ENCODE results near the gene C12orf76.

Gene C12orf76

GRCh38 chr12:110037315-110037714 is 11.0 kb downstream of the C12orf76 start:
- Histone ChIP-seq H3K27me3 (ENCODE audit: control insufficient read depth, insufficient read depth, low read length) (no peaks in the 10 kb centered on the region), H3K4me3 (ENCODE audit: low read length) (no peak overlapping the region), H3K36me3 (ENCODE audit: control insufficient read depth, insufficient read depth, low read length) (peaks cover 6% of the 10 kb centered on the region)

GRCh38 chr12:110035534-110036104 is 12.7 kb downstream of the C12orf76 start:
- Histone ChIP-seq H3K4me3 (ENCODE audit: low read length) (no peak overlapping the region), H3K4me1 (ENCODE audit: control insufficient read depth, insufficient read depth, low read length) (peaks cover 14% of the 10 kb centered on the region), H3K9me3 (ENCODE audit: control insufficient read depth, low read length) (no peaks in the 10 kb centered on the region), H3K36me3 (ENCODE audit: control insufficient read depth, insufficient read depth, low read length) (peaks cover 6% of the 10 kb centered on the region), H3K9ac (ENCODE audit: low read length) (no peak overlapping the region), H3K27me3 (ENCODE audit: control insufficient read depth, insufficient read depth, low read length) (no peaks in the 10 kb centered on the region)

More at GRCh38 chr12:110037315-110037714, 11.0 kb downstream of the C12orf76 start:
- Histone ChIP-seq H3K4me1 (ENCODE audit: control insufficient read depth, insufficient read depth, low read length) (peaks cover 14% of the 10 kb centered on the region), H3K9me3 (ENCODE audit: control insufficient read depth, low read length) (no peaks in the 10 kb centered on the region), H3K9ac (ENCODE audit: low read length) (no peak overlapping the region)

GRCh38 chr12:110033888-110034287 is 14.4 kb downstream of the C12orf76 start:
- H3K4me1 ChIP-seq (ENCODE audit: control insufficient read depth, insufficient read depth, low read length), result peaks cover 4% of the 10 kb centered on the region
- no peaks in the 10 kb centered on the region for H3K9me3 ChIP-seq (ENCODE audit: control insufficient read depth, low read length)
- H3K4me3 ChIP-seq (ENCODE audit: low read length), result no peak overlapping the region
- no peak overlapping the region for H3K9ac ChIP-seq (ENCODE audit: low read length)
- H3K27me3 ChIP-seq (ENCODE audit: control insufficient read depth, insufficient read depth, low read length), result no peaks in the 10 kb centered on the region
- H3K36me3 ChIP-seq (ENCODE audit: control insufficient read depth, insufficient read depth, low read length), result peaks cover 6% of the 10 kb centered on the region

GRCh38 chr12:110029290-110029815 is 19.0 kb downstream of the C12orf76 start:
- no peak overlapping the region for H3K9ac ChIP-seq (ENCODE audit: low read length)
- no peaks in the 10 kb centered on the region for H3K9me3 ChIP-seq (ENCODE audit: control insufficient read depth, low read length)
- no peaks in the 10 kb centered on the region for H3K27me3 ChIP-seq (ENCODE audit: control insufficient read depth, insufficient read depth, low read length)
- no peaks in the 10 kb centered on the region for H3K4me1 ChIP-seq (ENCODE audit: control insufficient read depth, insufficient read depth, low read length)
- no peak overlapping the region for H3K4me3 ChIP-seq (ENCODE audit: low read length)
- peaks cover 19% of the 10 kb centered on the region for H3K36me3 ChIP-seq (ENCODE audit: control insufficient read depth, insufficient read depth, low read length)

- Histone ChIP-seq H3K27me3 (ENCODE audit: control insufficient read depth, insufficient read depth, low read length) (no peaks in the 10 kb centered on the region), H3K9me3 (ENCODE audit: control insufficient read depth, low read length) (no peaks in the 10 kb centered on the region), H3K4me3 (ENCODE audit: low read length) (no peak overlapping the region), H3K9ac (ENCODE audit: low read length) (no peak overlapping the region), H3K36me3 (ENCODE audit: control insufficient read depth, insufficient read depth, low read length) (peaks cover 21% of the 10 kb centered on the region), H3K4me1 (ENCODE audit: control insufficient read depth, insufficient read depth, low read length) (no peaks in the 10 kb centered on the region)
These were observed 20.0 kb downstream of the C12orf76 start for GRCh38 chr12:110028323-110028722.

GRCh38 chr12:110024051-110024450 is 24.3 kb downstream of the C12orf76 start:
- Histone ChIP-seq H3K4me1 (ENCODE audit: control insufficient read depth, insufficient read depth, low read length) (no peaks in the 10 kb centered on the region), H3K4me3 (ENCODE audit: low read length) (no peak overlapping the region), H3K36me3 (ENCODE audit: control insufficient read depth, insufficient read depth, low read length) (peaks cover 21% of the 10 kb centered on the region), H3K9me3 (ENCODE audit: control insufficient read depth, low read length) (no peaks in the 10 kb centered on the region), H3K27me3 (ENCODE audit: control insufficient read depth, insufficient read depth, low read length) (no peaks in the 10 kb centered on the region), H3K9ac (ENCODE audit: low read length) (no peak overlapping the region)

- H3K9me3 ChIP-seq (ENCODE audit: control insufficient read depth, low read length), result no peaks in the 10 kb centered on the region
- no peak overlapping the region for H3K9ac ChIP-seq (ENCODE audit: low read length)
- H3K36me3 ChIP-seq (ENCODE audit: control insufficient read depth, insufficient read depth, low read length), result peaks cover 20% of the 10 kb centered on the region
- H3K27me3 ChIP-seq (ENCODE audit: control insufficient read depth, insufficient read depth, low read length), result no peaks in the 10 kb centered on the region
- no peaks in the 10 kb centered on the region for H3K4me1 ChIP-seq (ENCODE audit: control insufficient read depth, insufficient read depth, low read length)
- no peak overlapping the region for H3K4me3 ChIP-seq (ENCODE audit: low read length)
These were observed 25.0 kb downstream of the C12orf76 start for GRCh38 chr12:110023059-110023980.

- peaks cover 5% of the 10 kb centered on the region for H3K36me3 ChIP-seq (ENCODE audit: control insufficient read depth, insufficient read depth, low read length)
- no peaks in the 10 kb centered on the region for H3K4me1 ChIP-seq (ENCODE audit: control insufficient read depth, insufficient read depth, low read length)
- no peak overlapping the region for H3K9ac ChIP-seq (ENCODE audit: low read length)
- H3K9me3 ChIP-seq (ENCODE audit: control insufficient read depth, low read length), result no peaks in the 10 kb centered on the region
- H3K4me3 ChIP-seq (ENCODE audit: low read length), result no peak overlapping the region
- H3K27me3 ChIP-seq (ENCODE audit: control insufficient read depth, insufficient read depth, low read length), result no peaks in the 10 kb centered on the region
These were observed 27.4 kb downstream of the C12orf76 start for GRCh38 chr12:110020956-110021355.

- Histone ChIP-seq H3K4me1 (ENCODE audit: control insufficient read depth, insufficient read depth, low read length) (no peaks in the 10 kb centered on the region), H3K9me3 (ENCODE audit: control insufficient read depth, low read length) (no peaks in the 10 kb centered on the region), H3K36me3 (ENCODE audit: control insufficient read depth, insufficient read depth, low read length) (no peaks in the 10 kb centered on the region)
These were observed 33.2 kb downstream of the C12orf76 start for GRCh38 chr12:110015132-110015531.

GRCh38 chr12:110012659-110013058 is 35.7 kb downstream of the C12orf76 start:
- Histone ChIP-seq H3K9me3 (ENCODE audit: control insufficient read depth, low read length) (no peaks in the 10 kb centered on the region), H3K36me3 (ENCODE audit: control insufficient read depth, insufficient read depth, low read length) (no peaks in the 10 kb centered on the region), H3K9ac (ENCODE audit: low read length) (no peak overlapping the region), H3K27me3 (ENCODE audit: control insufficient read depth, insufficient read depth, low read length) (no peaks in the 10 kb centered on the region), H3K4me3 (ENCODE audit: low read length) (no peak overlapping the region), H3K4me1 (ENCODE audit: control insufficient read depth, insufficient read depth, low read length) (no peaks in the 10 kb centered on the region)

More at GRCh38 chr12:110015132-110015531, 33.2 kb downstream of the C12orf76 start:
- no peak overlapping the region for H3K9ac ChIP-seq (ENCODE audit: low read length)
- H3K4me3 ChIP-seq (ENCODE audit: low read length), result no peak overlapping the region
- no peaks in the 10 kb centered on the region for H3K27me3 ChIP-seq (ENCODE audit: control insufficient read depth, insufficient read depth, low read length)

GRCh38 chr12:110012137-110012536 is 36.2 kb downstream of the C12orf76 start:
- Histone ChIP-seq H3K27me3 (ENCODE audit: control insufficient read depth, insufficient read depth, low read length) (no peaks in the 10 kb centered on the region), H3K9me3 (ENCODE audit: control insufficient read depth, low read length) (no peaks in the 10 kb centered on the region), H3K4me3 (ENCODE audit: low read length) (no peak overlapping the region), H3K4me1 (ENCODE audit: control insufficient read depth, insufficient read depth, low read length) (no peaks in the 10 kb centered on the region), H3K9ac (ENCODE audit: low read length) (no peak overlapping the region), H3K36me3 (ENCODE audit: control insufficient read depth, insufficient read depth, low read length) (no peaks in the 10 kb centered on the region)

All from mucosa of stomach (tissue), 1 donor.